Fibroblast of lung (primary cell): Measurements from ENCODE around the gene TRIM24. TPM values are rescaled to one million over a fixed set of nuclear protein-coding genes. Genes with fewer than 3 reads are reported as not detected.

Source experiments
- DNase-seq, 2 donors: peaks; one replicate each; pipeline versions ENCODE4 v3.0.0 to v3.0.0-alpha.2; 2010; ENCODE audit warnings: low read depth in 2 of 2
- H2AFZ ChIP-seq: 2 replicates; pipeline ENCODE4 v1.5.1; 2012; ENCODE audit warnings: low read length, control low read depth, inconsistent platforms
- H3K27ac ChIP-seq: 2 replicates; pipeline ENCODE4 v1.5.1; 2011; ENCODE audit warnings: low read length, control low read depth; ENCODE audit not compliant: insufficient read depth
- H3K27me3 ChIP-seq: 2 replicates; pipeline ENCODE4 v1.5.1; 2011; ENCODE audit warnings: mild to moderate bottlenecking, low read length; ENCODE audit not compliant: control insufficient read depth, insufficient read depth
- H3K36me3 ChIP-seq: 2 replicates; pipeline ENCODE4 v1.5.1; 2011; ENCODE audit warnings: low read length; ENCODE audit not compliant: control insufficient read depth, insufficient read depth
- H3K4me1 ChIP-seq: 2 replicates; pipeline ENCODE4 v1.5.1; 2011; ENCODE audit warnings: low read length; ENCODE audit not compliant: control insufficient read depth, insufficient read depth; ENCODE audit errors: extremely low read depth
- H3K4me2 ChIP-seq: 2 replicates; pipeline ENCODE4 v1.5.1; 2011; ENCODE audit warnings: low read length, control low read depth; ENCODE audit not compliant: insufficient read depth; ENCODE audit errors: extremely low read depth
- H3K4me3 ChIP-seq, 4 experiments: fragments of 200-600 bp in 1 of 4; sonication (generic) in 1 of 4; replicated peaks in 1 of 4; 2 replicates each; pipeline ENCODE4 v1.5.1; 2011 to 2016; ENCODE audit warnings: low read length in 4 of 4, low read depth in 3 of 4, mild to moderate bottlenecking in 3 of 4, control low read depth in 2 of 4, inconsistent platforms in 1 of 4, mixed read lengths in 1 of 4; ENCODE audit not compliant: insufficient read depth in 1 of 4; ENCODE audit errors: control extremely low read depth in 1 of 4
- H3K79me2 ChIP-seq: 2 replicates; pipeline ENCODE4 v1.5.1; 2012; ENCODE audit warnings: mild to moderate bottlenecking, low read length, inconsistent platforms; ENCODE audit not compliant: control insufficient read depth, insufficient read depth
- H3K9ac ChIP-seq: 2 replicates; pipeline ENCODE4 v1.5.1; 2011; ENCODE audit warnings: mild to moderate bottlenecking, low read length, control low read depth; ENCODE audit not compliant: insufficient read depth
- H3K9me3 ChIP-seq: 2 replicates; pipeline ENCODE4 v1.5.1; 2012; ENCODE audit warnings: low read depth, low read length; ENCODE audit not compliant: control insufficient read depth, insufficient read depth
- H4K20me1 ChIP-seq: 2 replicates; pipeline ENCODE4 v1.5.1; 2011; ENCODE audit warnings: low read length; ENCODE audit not compliant: control insufficient read depth, insufficient read depth; ENCODE audit errors: extremely low read depth
- CTCF ChIP-seq, 2 donors: IDR thresholded peaks in 1 of 2; conservative IDR thresholded peaks in 1 of 2; 1 replicate in 1 of 2; 2 replicates in 1 of 2; pipeline ENCODE4 v1.5.1; 2011 to 2012; ENCODE audit warnings: low read length in 2 of 2, control low read depth in 1 of 2, inconsistent platforms in 1 of 2, low read depth in 1 of 2, mild to moderate bottlenecking in 1 of 2
- EZH2 ChIP-seq: IDR thresholded peaks from 2 replicates; pipeline ENCODE4 v1.5.1; 2012; ENCODE audit warnings: low read length, control low read depth, mild to moderate bottlenecking; ENCODE audit errors: missing control alignments
- polyA plus RNA-seq, 2 donors: library from polyadenylated mRNA; depleted of rRNA in 1 of 2; stranded (reverse) in 1 of 2; unstranded in 1 of 2; fragments of >200 nt; gene quantifications; 2 replicates each; pipeline ENCODE4 v1.2.1, GENCODE V29; 2011 to 2012; ENCODE audit warnings: missing spikeins in 1 of 2
- total RNA-seq: library from RNA; depleted of rRNA; stranded (reverse); fragments of >200 nt; gene quantifications from 2 replicates; pipeline ENCODE4 v1.2.1, GENCODE V29; 2014

TRIM24 gene
- total and polyA plus RNA-seq, 2 donors (not counting 1 experiment from before 2014, with no cell fraction given), result 5.9 to 7.9 TPM

- H3K27me3 ChIP-seq, result no peaks in the 10 kb centered on the region
- H3K9me3 ChIP-seq, result no peaks in the 10 kb centered on the region
- no peaks in the 10 kb centered on the region for H3K36me3 ChIP-seq
- no peak overlapping the region for H3K4me3 ChIP-seq
- no peak overlapping the region for H3K4me2 ChIP-seq
- no peaks in the 10 kb centered on the region for H3K79me2 ChIP-seq
- H3K4me1 ChIP-seq, result no peaks in the 10 kb centered on the region
- no peak overlapping the region for H3K27ac ChIP-seq
- no peak for DNase-seq
- no peak overlapping the region for H2AFZ ChIP-seq
- TF ChIP-seq EZH2, result no peak
- no peak for TF ChIP-seq CTCF (conservative IDR thresholded peaks at IDR 0.05 in 1 of 2, IDR thresholded peaks at IDR 0.05 in 1 of 2; ENCODE audit: low read depth in 1 of 2, low read length in 2 of 2)
- H4K20me1 ChIP-seq, result no peaks in the 10 kb centered on the region
- H3K9ac ChIP-seq, result no peak overlapping the region
These were observed 147.4 kb downstream of the TRIM24 start for GRCh38 chr7:138607216-138608126.

GRCh38 chr7:138608275-138608674 is 148.2 kb downstream of the TRIM24 start:
- DNase-seq, result peak; percentile 34 to 51
- Histone ChIP-seq H3K4me2 (no peak overlapping the region), H3K9me3 (no peaks in the 10 kb centered on the region), H3K27ac (no peak overlapping the region), H3K27me3 (no peaks in the 10 kb centered on the region), H3K9ac (no peak overlapping the region), H3K4me3 (no peak overlapping the region), H3K79me2 (no peaks in the 10 kb centered on the region), H4K20me1 (no peaks in the 10 kb centered on the region), H2AFZ (no peak overlapping the region), H3K36me3 (no peaks in the 10 kb centered on the region), H3K4me1 (no peaks in the 10 kb centered on the region)
- no peak for TF ChIP-seq CTCF (conservative IDR thresholded peaks at IDR 0.05 in 1 of 2, IDR thresholded peaks at IDR 0.05 in 1 of 2; ENCODE audit: low read depth in 1 of 2, low read length in 2 of 2)
- TF ChIP-seq EZH2, result no peak

GRCh38 chr7:138610671-138611170 is 150.7 kb downstream of the TRIM24 start:
- no peak for DNase-seq
- Histone ChIP-seq H3K27ac (no peak overlapping the region), H3K9me3 (no peaks in the 10 kb centered on the region), H3K4me3 (no peak overlapping the region), H4K20me1 (no peaks in the 10 kb centered on the region), H3K9ac (no peak overlapping the region), H3K79me2 (no peaks in the 10 kb centered on the region), H2AFZ (no peak overlapping the region), H3K36me3 (no peaks in the 10 kb centered on the region), H3K4me1 (no peaks in the 10 kb centered on the region), H3K4me2 (no peak overlapping the region), H3K27me3 (no peaks in the 10 kb centered on the region)
- TF ChIP-seq CTCF (conservative IDR thresholded peaks at IDR 0.05 in 1 of 2, IDR thresholded peaks at IDR 0.05 in 1 of 2; ENCODE audit: low read depth in 1 of 2, low read length in 2 of 2) (no peak), EZH2 (no peak)
